Trophoblast cell (in vitro differentiated cells and primary cell): ENCODE measurements around the gene R3HCC1L.

Experiments
- DNase-seq, 2 donors: peaks; one replicate each; pipeline ENCODE4 v3.0.0-alpha.2; 2016
- H2AFZ ChIP-seq: 2 replicates; pipeline ENCODE4 v1.6.1; 2013; ENCODE audit warnings: low read length, moderate library complexity, mild to moderate bottlenecking; ENCODE audit not compliant: insufficient read depth, poor library complexity
- H2AK5ac ChIP-seq: 2 replicates; pipeline ENCODE4 v1.6.1; 2013; ENCODE audit warnings: mild to moderate bottlenecking, low read length
- H2BK120ac ChIP-seq: 2 replicates; pipeline ENCODE4 v1.6.1; 2013; ENCODE audit warnings: low read length, mild to moderate bottlenecking, moderate library complexity; ENCODE audit not compliant: insufficient read depth, poor library complexity
- H2BK12ac ChIP-seq: 2 replicates; pipeline ENCODE4 v1.6.1; 2013; ENCODE audit warnings: mild to moderate bottlenecking, low read length, moderate library complexity
- H2BK5ac ChIP-seq: 2 replicates; pipeline ENCODE4 v1.6.1; 2013; ENCODE audit warnings: low read length, low read depth, moderate library complexity, mild to moderate bottlenecking; ENCODE audit not compliant: poor library complexity
- H3K14ac ChIP-seq: 2 replicates; pipeline ENCODE4 v1.6.1; 2013; ENCODE audit warnings: mild to moderate bottlenecking, low read length
- H3K18ac ChIP-seq: 2 replicates; pipeline ENCODE4 v1.6.1; 2013; ENCODE audit warnings: mild to moderate bottlenecking, low read length
- H3K23ac ChIP-seq: 2 replicates; pipeline ENCODE4 v1.6.1; 2013; ENCODE audit warnings: low read length
- H3K27ac ChIP-seq: 2 replicates; pipeline ENCODE4 v1.5.1; 2013; ENCODE audit warnings: low read depth, mild to moderate bottlenecking, inconsistent platforms, low read length, moderate library complexity
- H3K27me3 ChIP-seq: 2 replicates; pipeline ENCODE4 v1.6.1; 2013; ENCODE audit warnings: inconsistent platforms, mild to moderate bottlenecking, low read length, moderate library complexity; ENCODE audit not compliant: insufficient read depth
- H3K36me3 ChIP-seq, 2 experiments: 1 replicate in 1 of 2; 2 replicates in 1 of 2; pipeline ENCODE4 v1.6.1; 2013; ENCODE audit warnings: low read length in 2 of 2, mild to moderate bottlenecking in 2 of 2, moderate library complexity in 1 of 2; ENCODE audit not compliant: insufficient read depth in 2 of 2, control insufficient read depth in 1 of 2
- H3K4ac ChIP-seq: 2 replicates; pipeline ENCODE4 v1.6.1; 2013; ENCODE audit warnings: low read depth, mild to moderate bottlenecking, low read length, moderate library complexity
- H3K4me1 ChIP-seq, 2 experiments: 1 replicate in 1 of 2; 2 replicates in 1 of 2; pipeline ENCODE4 v1.6.1; 2013; ENCODE audit warnings: low read length in 2 of 2, mild to moderate bottlenecking in 2 of 2, moderate library complexity in 1 of 2; ENCODE audit not compliant: insufficient read depth in 2 of 2, control insufficient read depth in 1 of 2
- H3K4me2 ChIP-seq: 2 replicates; pipeline ENCODE4 v1.6.1; 2013; ENCODE audit warnings: inconsistent platforms, mild to moderate bottlenecking, low read length, moderate library complexity
- H3K4me3 ChIP-seq: 2 replicates; pipeline ENCODE4 v1.5.1; 2013; ENCODE audit warnings: mild to moderate bottlenecking, low read depth, low read length, inconsistent platforms
- H3K79me1 ChIP-seq: one replicate; pipeline ENCODE4 v1.6.1; 2013; ENCODE audit warnings: low read length
- H3K79me2 ChIP-seq: 2 replicates; pipeline ENCODE4 v1.6.1; 2013; ENCODE audit warnings: low read length, mild to moderate bottlenecking; ENCODE audit not compliant: control insufficient read depth, insufficient read depth, poor library complexity
- H3K9ac ChIP-seq: 2 replicates; pipeline ENCODE4 v1.6.1; 2013; ENCODE audit warnings: mild to moderate bottlenecking, low read length
- H3K9me3 ChIP-seq: 2 replicates; pipeline ENCODE4 v1.6.1; 2013; ENCODE audit warnings: low read depth, mild to moderate bottlenecking, control low read depth, inconsistent platforms, low read length; ENCODE audit not compliant: insufficient read depth
- H4K12ac ChIP-seq: 2 replicates; pipeline ENCODE4 v1.6.1; 2013; ENCODE audit warnings: low read depth, mild to moderate bottlenecking, low read length, moderate library complexity
- H4K8ac ChIP-seq: 2 replicates; pipeline ENCODE4 v1.6.1; 2013; ENCODE audit warnings: low read depth, mild to moderate bottlenecking, low read length, moderate library complexity
- H4K91ac ChIP-seq: one replicate; pipeline ENCODE4 v1.6.1; 2013; ENCODE audit warnings: low read depth, mild to moderate bottlenecking, low read length, moderate library complexity
- WGBS: extraction: QIAGEN DNeasy Blood & Tissue Kit; methylation state at CpG from one replicate; pipeline ENCODE4 v1.1.7; 2013; ENCODE audit warnings: missing lambda C conversion rate; ENCODE audit not compliant: insufficient read length, insufficient coverage; ENCODE audit errors: extremely low coverage; 5-methylcytosine and 5-hydroxymethylcytosine counted together

Gene R3HCC1L

DNA sequence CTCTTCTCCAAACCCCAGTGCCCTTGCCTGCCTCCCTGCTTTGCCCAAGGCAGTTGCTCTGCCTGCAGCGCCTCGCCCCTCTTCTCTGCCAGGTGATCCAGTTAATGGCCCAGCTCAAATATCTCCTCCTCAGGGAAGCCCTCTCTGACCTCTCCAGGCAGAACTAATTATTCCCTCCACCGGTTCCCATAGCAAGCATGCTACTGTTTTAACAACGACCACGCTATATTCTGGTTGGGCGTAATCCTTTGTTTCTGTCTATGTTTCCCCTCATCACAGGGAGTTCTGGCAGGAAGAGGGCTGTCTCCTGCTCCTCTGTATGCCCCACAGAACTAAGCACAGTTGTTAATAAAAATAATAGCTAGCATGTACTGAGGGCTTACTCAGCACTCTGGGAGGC lies 36.8 kb upstream of the R3HCC1L start:
- no peak overlapping the region for H2BK5ac ChIP-seq
- no peak overlapping the region for H2BK120ac ChIP-seq
- no peak overlapping the region for H4K12ac ChIP-seq
- no peak overlapping the region for H3K18ac ChIP-seq
- no peak overlapping the region for H2AK5ac ChIP-seq
- no peak overlapping the region for H3K4me2 ChIP-seq
- H4K8ac ChIP-seq = no peak overlapping the region
- no peak for DNase-seq
- H3K36me3 ChIP-seq = no peaks in the 10 kb centered on the region
- H3K27me3 ChIP-seq = no peaks in the 10 kb centered on the region
- no peaks in the 10 kb centered on the region for H3K79me1 ChIP-seq
- H3K14ac ChIP-seq = no peak overlapping the region
- H3K79me2 ChIP-seq = no peaks in the 10 kb centered on the region
- H4K91ac ChIP-seq = no peak overlapping the region
- H3K23ac ChIP-seq = no peak overlapping the region
- H3K9ac ChIP-seq = no peak overlapping the region
- no peak overlapping the region for H3K27ac ChIP-seq
- no peaks in the 10 kb centered on the region for H3K4me1 ChIP-seq
- no CpG with 5 or more reads among the region's 6 CpGs for WGBS
- no peak overlapping the region for H2AFZ ChIP-seq
- no peak overlapping the region for H2BK12ac ChIP-seq
- H3K4ac ChIP-seq = no peak overlapping the region
- no peak overlapping the region for H3K4me3 ChIP-seq
- no peaks in the 10 kb centered on the region for H3K9me3 ChIP-seq

GRCh38 chr10:98098247-98098646 lies 36.2 kb upstream of the R3HCC1L start:
- Histone ChIP-seq H2AFZ (no peak overlapping the region), H4K91ac (no peak overlapping the region), H2AK5ac (no peak overlapping the region), H2BK12ac (no peak overlapping the region), H3K4me1 (no peaks in the 10 kb centered on the region), H2BK5ac (no peak overlapping the region), H3K36me3 (no peaks in the 10 kb centered on the region), H3K4me3 (no peak overlapping the region), H3K27me3 (no peaks in the 10 kb centered on the region), H3K4ac (no peak overlapping the region), H2BK120ac (no peak overlapping the region), H3K14ac (no peak overlapping the region), H3K23ac (no peak overlapping the region), H3K9ac (peak overlapping the region; percentile 40), H3K79me2 (no peaks in the 10 kb centered on the region), H3K27ac (no peak overlapping the region), H3K9me3 (no peaks in the 10 kb centered on the region), H3K18ac (no peak overlapping the region), H3K79me1 (no peaks in the 10 kb centered on the region), H4K12ac (no peak overlapping the region), H3K4me2 (no peak overlapping the region), H4K8ac (no peak overlapping the region)
- no peak for DNase-seq
- no CpG with 5 or more reads among the region's 6 CpGs for WGBS

GRCh38 chr10:98100476-98100875 lies 34.0 kb upstream of the R3HCC1L start:
- H3K14ac ChIP-seq = no peak overlapping the region
- H3K4me2 ChIP-seq = no peak overlapping the region
- H3K4me3 ChIP-seq = no peak overlapping the region
- H3K23ac ChIP-seq = no peak overlapping the region
- no peaks in the 10 kb centered on the region for H3K36me3 ChIP-seq
- no peaks in the 10 kb centered on the region for H3K4me1 ChIP-seq
- no peak overlapping the region for H2AK5ac ChIP-seq
- no peak for DNase-seq
- no peaks in the 10 kb centered on the region for H3K79me1 ChIP-seq
- H3K9me3 ChIP-seq = no peaks in the 10 kb centered on the region
- no peak overlapping the region for H3K9ac ChIP-seq
- H3K18ac ChIP-seq = no peak overlapping the region
- no peak overlapping the region for H4K8ac ChIP-seq
- no peaks in the 10 kb centered on the region for H3K79me2 ChIP-seq
- H2BK120ac ChIP-seq = no peak overlapping the region
- no peak overlapping the region for H4K12ac ChIP-seq
- H3K4ac ChIP-seq = no peak overlapping the region
- no CpG with 5 or more reads among the region's 3 CpGs for WGBS
- no peak overlapping the region for H3K27ac ChIP-seq
- no peaks in the 10 kb centered on the region for H3K27me3 ChIP-seq
- H2BK5ac ChIP-seq = no peak overlapping the region
- no peak overlapping the region for H2AFZ ChIP-seq
- no peak overlapping the region for H4K91ac ChIP-seq
- no peak overlapping the region for H2BK12ac ChIP-seq

DNA sequence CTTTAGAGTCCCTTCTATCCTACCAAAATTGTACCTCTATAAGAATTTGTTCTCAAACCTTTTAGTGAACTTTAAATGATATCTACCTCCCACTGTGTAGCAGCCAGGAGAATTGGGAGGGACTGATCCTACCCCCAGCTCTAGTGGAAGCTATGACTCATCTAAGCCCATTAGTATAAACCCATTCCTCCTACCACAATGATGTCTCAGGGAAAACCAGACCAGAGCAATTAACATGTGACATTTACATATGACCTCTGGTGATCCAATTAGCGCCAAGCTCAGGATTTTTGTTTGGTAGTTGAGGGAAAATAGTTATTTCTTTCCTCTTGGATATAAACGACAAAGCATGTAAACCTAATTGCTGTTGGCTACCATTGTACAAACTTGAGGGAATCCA lies 33.1 kb upstream of the R3HCC1L start:
- Histone ChIP-seq H2AK5ac (no peak overlapping the region), H3K79me2 (no peaks in the 10 kb centered on the region), H3K27me3 (no peaks in the 10 kb centered on the region), H2BK5ac (no peak overlapping the region), H3K4me3 (no peak overlapping the region), H3K23ac (no peak overlapping the region), H3K4ac (no peak overlapping the region), H2BK12ac (no peak overlapping the region), H3K79me1 (no peaks in the 10 kb centered on the region), H3K36me3 (no peaks in the 10 kb centered on the region), H3K4me2 (no peak overlapping the region), H2BK120ac (no peak overlapping the region), H4K8ac (no peak overlapping the region), H3K18ac (no peak overlapping the region), H3K9me3 (no peaks in the 10 kb centered on the region), H4K12ac (no peak overlapping the region), H4K91ac (no peak overlapping the region), H3K9ac (no peak overlapping the region), H3K27ac (no peak overlapping the region), H3K4me1 (no peaks in the 10 kb centered on the region), H2AFZ (no peak overlapping the region), H3K14ac (no peak overlapping the region)
- WGBS = no CpG with 5 or more reads among the region's 2 CpGs
- no peak for DNase-seq
